ENCODE data around the gene PURB. TPM values are rescaled to one million over a fixed set of nuclear protein-coding genes. Genes with fewer than 3 reads are reported as not detected.
"Not testable (repeated sequence)": the region's sequence is repeated elsewhere in the genome, so short reads cannot be mapped to it uniquely, and the experiment has no call there.

PURB gene
- total RNA-seq, 1 donor, result 29.8 TPM

GRCh38 chr7:44875241-44875640, 10.1 kb downstream of the PURB start:
- DNase-seq (ENCODE audit: low read depth), result peak; percentile 35
- TF ChIP-seq, protein P1, sequence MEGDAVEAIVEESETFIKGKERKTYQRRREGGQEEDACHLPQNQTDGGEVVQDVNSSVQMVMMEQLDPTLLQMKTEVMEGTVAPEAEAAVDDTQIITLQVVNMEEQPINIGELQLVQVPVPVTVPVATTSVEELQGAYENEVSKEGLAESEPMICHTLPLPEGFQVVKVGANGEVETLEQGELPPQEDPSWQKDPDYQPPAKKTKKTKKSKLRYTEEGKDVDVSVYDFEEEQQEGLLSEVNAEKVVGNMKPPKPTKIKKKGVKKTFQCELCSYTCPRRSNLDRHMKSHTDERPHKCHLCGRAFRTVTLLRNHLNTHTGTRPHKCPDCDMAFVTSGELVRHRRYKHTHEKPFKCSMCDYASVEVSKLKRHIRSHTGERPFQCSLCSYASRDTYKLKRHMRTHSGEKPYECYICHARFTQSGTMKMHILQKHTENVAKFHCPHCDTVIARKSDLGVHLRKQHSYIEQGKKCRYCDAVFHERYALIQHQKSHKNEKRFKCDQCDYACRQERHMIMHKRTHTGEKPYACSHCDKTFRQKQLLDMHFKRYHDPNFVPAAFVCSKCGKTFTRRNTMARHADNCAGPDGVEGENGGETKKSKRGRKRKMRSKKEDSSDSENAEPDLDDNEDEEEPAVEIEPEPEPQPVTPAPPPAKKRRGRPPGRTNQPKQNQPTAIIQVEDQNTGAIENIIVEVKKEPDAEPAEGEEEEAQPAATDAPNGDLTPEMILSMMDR (IDR thresholded peaks at IDR 0.05; ENCODE audit: insufficient read depth, low read depth, low read length), result no peak
- H3K4me3 ChIP-seq (ENCODE audit: low read depth, low read length), result no peak overlapping the region

DNA sequence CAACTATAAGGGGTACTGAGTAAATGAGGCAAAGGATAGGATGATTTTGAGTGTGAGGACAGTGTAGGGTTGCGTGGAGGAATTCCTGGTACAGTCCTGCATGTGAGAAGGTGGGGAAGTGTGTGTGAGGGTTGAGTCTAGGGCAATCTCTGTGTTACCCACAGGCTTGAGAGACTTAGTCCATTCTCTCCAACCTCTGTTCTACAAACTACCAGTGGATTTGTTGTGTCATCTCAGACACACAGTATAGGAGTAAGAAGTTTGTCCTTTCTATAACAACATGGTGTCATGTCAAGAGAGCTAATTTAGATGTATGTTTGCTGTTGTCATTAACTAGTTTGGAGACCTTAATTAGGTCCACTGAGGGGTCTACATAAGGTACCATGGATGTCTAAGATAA, 12.5 kb downstream of the PURB start:
- no peak for DNase-seq (ENCODE audit: low read depth)
- H3K4me3 ChIP-seq (ENCODE audit: low read depth, low read length), result no peak overlapping the region
- TF ChIP-seq, protein P1 (IDR thresholded peaks at IDR 0.05; ENCODE audit: insufficient read depth, low read depth, low read length), result no peak

DNA sequence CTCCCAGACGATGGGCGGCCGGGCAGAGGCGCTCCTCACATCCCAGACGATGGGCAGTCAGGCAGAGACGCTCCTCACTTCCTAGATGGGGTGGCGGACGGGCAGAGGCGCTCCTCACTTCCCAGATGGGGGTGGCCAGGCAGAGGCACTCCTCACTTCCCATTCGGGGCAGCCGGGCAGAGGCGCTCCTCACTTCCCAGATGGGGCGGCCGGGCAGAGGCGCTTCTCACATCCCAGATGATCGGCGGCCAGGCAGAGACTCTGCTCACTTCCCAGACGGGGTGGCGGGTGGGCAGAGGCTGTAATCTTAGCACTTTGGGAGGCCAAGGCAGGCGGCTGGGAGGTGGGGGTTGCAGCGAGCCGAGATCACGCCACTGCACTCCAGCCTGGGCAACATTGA, 13.4 kb downstream of the PURB start:
- not testable (repeated sequence) for DNase-seq (ENCODE audit: low read depth)

DNA sequence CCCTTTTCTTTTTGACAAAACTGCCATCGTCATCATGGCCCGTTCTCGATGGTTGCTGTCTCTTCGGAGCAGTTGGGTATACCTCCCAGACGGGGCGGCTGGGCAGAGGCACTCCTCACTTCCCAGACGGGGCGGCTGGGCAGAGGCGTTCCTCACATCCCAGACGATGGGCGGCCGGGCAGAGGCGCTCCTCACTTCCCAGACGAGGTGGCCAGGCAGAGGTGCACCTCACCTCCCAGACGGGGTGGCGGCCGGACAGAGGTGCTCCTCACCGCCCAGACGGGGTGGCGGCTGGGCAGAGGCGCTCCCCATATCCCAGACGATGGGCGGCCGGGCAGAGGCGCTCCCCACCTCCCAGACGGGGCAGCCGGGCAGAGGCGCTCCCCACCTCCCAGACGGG, 14.6 kb downstream of the PURB start:
- H3K4me3 ChIP-seq (ENCODE audit: low read depth, low read length); DNase-seq (ENCODE audit: low read depth): not testable (repeated sequence)

More for the DNA sequence above, 13.4 kb downstream of the PURB start:
- not testable (repeated sequence) for H3K4me3 ChIP-seq (ENCODE audit: low read depth, low read length)

DNA sequence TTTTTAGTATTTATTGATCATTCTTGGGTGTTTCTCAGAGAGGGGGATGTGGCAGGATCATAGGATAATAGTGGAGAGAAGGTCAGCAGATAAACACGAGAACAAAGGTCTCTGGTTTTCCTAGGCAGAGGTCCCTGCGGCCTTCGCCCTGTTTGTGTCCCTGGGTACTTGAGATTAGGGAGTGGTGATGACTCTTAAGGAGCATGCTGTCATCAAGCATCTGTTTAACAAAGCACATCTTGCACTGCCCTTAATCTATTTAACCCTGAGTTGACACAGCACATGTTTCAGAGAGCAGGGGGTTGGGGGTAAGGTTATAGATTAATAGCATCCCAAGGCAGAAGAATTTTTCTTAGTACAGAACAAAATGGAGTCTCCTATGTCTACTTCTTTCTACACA, 15.0 kb downstream of the PURB start:
- not testable (repeated sequence) for DNase-seq (ENCODE audit: low read depth)

GRCh38 chr7:44867073-44867995, 18.0 kb downstream of the PURB start:
- H3K4me3 ChIP-seq (ENCODE audit: low read depth, low read length), result no peak overlapping the region
- peak; percentile 91 for DNase-seq (ENCODE audit: low read depth)
- TF ChIP-seq, protein P1 (IDR thresholded peaks at IDR 0.05; ENCODE audit: insufficient read depth, low read depth, low read length), result no peak

More for the DNA sequence above, 15.0 kb downstream of the PURB start:
- not testable (repeated sequence) for H3K4me3 ChIP-seq (ENCODE audit: low read depth, low read length)

DNA sequence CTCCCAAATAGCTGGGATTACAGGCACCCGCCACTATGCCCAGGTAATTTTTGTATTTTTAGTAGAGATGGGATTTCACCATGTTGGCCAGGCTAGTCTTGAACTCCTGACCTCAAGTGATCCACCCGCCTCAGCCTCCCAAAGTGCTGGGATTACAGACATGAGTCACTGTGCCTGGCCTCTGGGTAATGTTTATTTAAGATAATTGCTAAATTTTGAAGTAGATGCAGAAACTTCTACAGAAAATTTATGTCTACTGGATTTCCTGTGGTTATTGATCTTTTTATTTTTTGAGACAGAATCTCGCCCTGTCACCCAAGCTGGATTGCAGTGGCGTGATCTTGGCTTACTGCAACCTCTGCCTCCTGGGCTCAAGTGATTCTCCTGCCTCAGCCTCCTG, 23.4 kb downstream of the PURB start:
- H3K4me3 ChIP-seq (ENCODE audit: low read depth, low read length), result not testable (repeated sequence)
- peak; percentile 74 for DNase-seq (ENCODE audit: low read depth)

DNA sequence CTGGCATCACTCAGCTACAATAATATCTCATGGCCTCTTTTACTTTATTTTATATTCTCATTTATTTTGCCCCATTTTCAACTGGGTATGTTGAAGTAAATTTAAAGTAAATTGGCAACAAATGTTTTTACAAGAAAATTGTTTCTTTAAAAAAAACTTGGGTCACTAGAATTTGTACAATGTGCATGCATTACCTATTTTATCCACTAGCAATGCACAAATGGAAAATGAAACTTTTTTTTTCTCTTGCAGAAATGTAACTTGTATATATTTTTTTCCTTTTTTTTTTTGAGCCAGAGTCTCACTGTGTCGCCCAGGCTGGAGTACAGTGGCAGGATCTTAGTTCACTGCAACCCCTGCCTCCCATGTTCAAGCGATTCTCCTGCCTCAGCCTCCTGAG, 27.2 kb downstream of the PURB start:
- H3K4me3 ChIP-seq (ENCODE audit: low read depth, low read length), result no peak overlapping the region
- no peak for DNase-seq (ENCODE audit: low read depth)
- TF ChIP-seq, protein P1 (IDR thresholded peaks at IDR 0.05; ENCODE audit: insufficient read depth, low read depth, low read length), result no peak

GRCh38 chr7:44854644-44855364, 30.5 kb downstream of the PURB start:
- no peak for DNase-seq (ENCODE audit: low read depth)
- H3K4me3 ChIP-seq (ENCODE audit: low read depth, low read length), result no peak overlapping the region
- TF ChIP-seq, protein P1 (IDR thresholded peaks at IDR 0.05; ENCODE audit: insufficient read depth, low read depth, low read length), result no peak

Data from fibroblast of villous mesenchyme (primary cell).